ENCODE measurements around the gene SMCO4.
"Not testable (repeated sequence)": the region's sequence is repeated elsewhere in the genome, so short reads cannot be mapped to it uniquely, and the experiment has no call there.

Gene SMCO4

GRCh38 chr11:93559681-93560080 is 16.5 kb upstream of the SMCO4 start:
- DNase-seq = no peak

GRCh38 chr11:93552874-93553273 is 9.7 kb upstream of the SMCO4 start:
- no peak for DNase-seq

GRCh38 chr11:93549976-93550375 is 6.8 kb upstream of the SMCO4 start:
- no peak for DNase-seq

- DNase-seq = no peak
Measured at GRCh38 chr11:93548679-93549319, 5.6 kb upstream of the SMCO4 start.

GRCh38 chr11:93547773-93548172 is 4.6 kb upstream of the SMCO4 start:
- no peak for DNase-seq

- no peak for DNase-seq
Measured at GRCh38 chr11:93547028-93547427, 3.8 kb upstream of the SMCO4 start.

- no peak for DNase-seq
Measured at GRCh38 chr11:93545566-93545965, 2.4 kb upstream of the SMCO4 start.

GRCh38 chr11:93542811-93543229 is 371 bp downstream of the SMCO4 start:
- DNase-seq = no peak

GRCh38 chr11:93541884-93542810 is 1.0 kb downstream of the SMCO4 start:
- peak; percentile 41 for DNase-seq

GRCh38 chr11:93540896-93541553 is 2.2 kb downstream of the SMCO4 start:
- DNase-seq = no peak

- no peak for DNase-seq
Measured at GRCh38 chr11:93540337-93540736, 2.9 kb downstream of the SMCO4 start.

GRCh38 chr11:93537767-93538261 is 5.4 kb downstream of the SMCO4 start:
- DNase-seq = no peak

- DNase-seq = no peak
Measured at GRCh38 chr11:93537049-93537448, 6.1 kb downstream of the SMCO4 start.

GRCh38 chr11:93536101-93536861 is 6.9 kb downstream of the SMCO4 start:
- no peak for DNase-seq

- not testable (repeated sequence) for DNase-seq
Measured at GRCh38 chr11:93535578-93535977, 7.6 kb downstream of the SMCO4 start.

- no peak for DNase-seq
Measured at GRCh38 chr11:93532806-93533205, 10.4 kb downstream of the SMCO4 start.

- DNase-seq = no peak
Measured at GRCh38 chr11:93532281-93532789, 10.9 kb downstream of the SMCO4 start.

GRCh38 chr11:93530468-93530826 is 12.7 kb downstream of the SMCO4 start:
- DNase-seq = no peak

- no peak for DNase-seq
Measured at GRCh38 chr11:93529707-93530467, 13.3 kb downstream of the SMCO4 start.

- DNase-seq = no peak
Measured at GRCh38 chr11:93528757-93529645, 14.2 kb downstream of the SMCO4 start.

GRCh38 chr11:93528252-93528651 is 14.9 kb downstream of the SMCO4 start:
- DNase-seq = no peak
